Effector memory CD4-positive, alpha-beta T cell (primary cell): ENCODE measurements around the gene HS3ST4.

Source experiments
- DNase-seq, 3 donors: peaks; one replicate each; pipeline ENCODE4 v3.0.0-alpha.2; 2020
- H3K27ac ChIP-seq: 2 replicates; pipeline ENCODE4 v1.7.0; 2013; ENCODE audit warnings: mild to moderate bottlenecking, low read length, moderate library complexity; ENCODE audit not compliant: insufficient read depth, poor library complexity, severe bottlenecking
- H3K27me3 ChIP-seq: replicated peaks from 2 replicates; pipeline ENCODE4 v1.7.0; 2013; ENCODE audit warnings: mild to moderate bottlenecking, low read length; ENCODE audit not compliant: insufficient read depth, control insufficient read depth, poor library complexity, severe bottlenecking
- H3K36me3 ChIP-seq: 2 replicates; pipeline ENCODE4 v1.7.0; 2013; ENCODE audit warnings: mild to moderate bottlenecking, low read length, moderate library complexity; ENCODE audit not compliant: control insufficient read depth, insufficient read depth
- H3K4me1 ChIP-seq: 2 replicates; pipeline ENCODE4 v1.7.0; 2013; ENCODE audit warnings: low read length, mild to moderate bottlenecking; ENCODE audit not compliant: control insufficient read depth, insufficient read depth, poor library complexity, severe bottlenecking
- H3K4me3 ChIP-seq: 2 replicates; pipeline ENCODE4 v1.7.0; 2013; ENCODE audit warnings: low read length, low read depth, mild to moderate bottlenecking; ENCODE audit not compliant: insufficient read depth, poor library complexity, severe bottlenecking
- H3K9me3 ChIP-seq: 2 replicates; pipeline ENCODE4 v1.7.0; 2013; ENCODE audit warnings: mild to moderate bottlenecking, low read length, moderate library complexity; ENCODE audit not compliant: control insufficient read depth

Gene HS3ST4

DNA sequence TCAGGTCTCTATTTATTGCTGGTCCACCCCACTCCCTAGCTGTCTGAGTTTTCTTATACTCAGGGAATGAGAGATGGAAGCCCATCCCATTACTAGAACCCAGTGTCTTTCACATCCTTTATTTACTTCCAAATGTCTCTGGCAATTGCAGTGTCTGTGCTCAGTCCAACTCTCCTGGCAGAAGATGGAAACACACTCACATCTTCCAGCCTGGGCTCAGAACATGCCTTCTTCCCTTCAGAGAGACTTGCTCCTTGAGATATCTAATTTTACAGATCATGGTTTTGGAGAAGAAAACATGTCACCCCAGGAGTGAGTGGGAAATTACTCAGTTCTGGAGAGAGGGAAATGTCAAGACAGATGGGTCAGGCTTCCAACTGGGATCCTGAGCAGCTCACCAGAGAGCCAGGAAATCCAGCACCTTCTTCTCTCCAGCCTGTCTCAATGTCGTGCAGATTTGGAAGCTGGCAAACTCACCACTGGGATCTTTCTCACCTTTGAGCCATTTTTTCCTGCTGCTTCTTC, 494.4 kb downstream of the HS3ST4 start:
- Histone ChIP-seq H3K27me3 (no peaks in the 10 kb centered on the region), H3K27ac (no peak overlapping the region), H3K36me3 (no peaks in the 10 kb centered on the region), H3K4me1 (no peaks in the 10 kb centered on the region), H3K9me3 (no peaks in the 10 kb centered on the region), H3K4me3 (no peak overlapping the region)
- DNase-seq: no peak
